Measurements from ENCODE around the gene USP30.

USP30 gene

DNA sequence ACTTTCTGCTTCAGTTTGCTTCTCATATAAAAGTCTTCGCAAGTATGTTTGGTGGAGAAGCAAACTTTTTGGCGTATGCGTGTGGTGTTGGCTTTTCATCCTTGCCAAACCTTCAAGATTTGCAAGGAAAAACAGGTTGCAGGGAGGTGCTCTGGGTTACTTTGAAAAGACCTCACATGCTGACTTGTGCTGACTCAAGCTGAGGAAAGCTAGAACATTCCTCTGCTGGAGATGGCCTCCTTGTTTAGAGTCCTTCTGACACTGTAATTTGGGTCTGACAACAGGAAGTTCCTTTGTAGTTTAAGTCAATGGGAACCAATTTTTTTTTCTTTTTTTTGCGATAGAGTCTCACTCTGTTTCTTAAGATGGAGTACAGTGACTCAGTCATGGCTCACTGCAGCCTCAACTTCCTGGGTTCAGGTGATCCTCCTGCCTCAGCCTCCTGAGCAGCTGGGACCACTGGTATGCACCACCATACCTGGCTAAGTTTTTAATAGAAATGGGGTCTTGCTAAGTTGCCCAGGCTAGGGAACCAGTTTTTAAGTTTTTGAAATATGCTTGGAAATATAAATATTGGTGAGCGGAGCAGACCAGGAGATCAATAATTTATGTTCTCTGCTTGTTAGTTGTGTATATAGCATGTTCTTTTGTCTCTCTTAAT is 61.4 kb downstream of the USP30 start:
- no peak for DNase-seq (ENCODE audit: extremely low read depth, low read depth)
- TF ChIP-seq, protein P1, sequence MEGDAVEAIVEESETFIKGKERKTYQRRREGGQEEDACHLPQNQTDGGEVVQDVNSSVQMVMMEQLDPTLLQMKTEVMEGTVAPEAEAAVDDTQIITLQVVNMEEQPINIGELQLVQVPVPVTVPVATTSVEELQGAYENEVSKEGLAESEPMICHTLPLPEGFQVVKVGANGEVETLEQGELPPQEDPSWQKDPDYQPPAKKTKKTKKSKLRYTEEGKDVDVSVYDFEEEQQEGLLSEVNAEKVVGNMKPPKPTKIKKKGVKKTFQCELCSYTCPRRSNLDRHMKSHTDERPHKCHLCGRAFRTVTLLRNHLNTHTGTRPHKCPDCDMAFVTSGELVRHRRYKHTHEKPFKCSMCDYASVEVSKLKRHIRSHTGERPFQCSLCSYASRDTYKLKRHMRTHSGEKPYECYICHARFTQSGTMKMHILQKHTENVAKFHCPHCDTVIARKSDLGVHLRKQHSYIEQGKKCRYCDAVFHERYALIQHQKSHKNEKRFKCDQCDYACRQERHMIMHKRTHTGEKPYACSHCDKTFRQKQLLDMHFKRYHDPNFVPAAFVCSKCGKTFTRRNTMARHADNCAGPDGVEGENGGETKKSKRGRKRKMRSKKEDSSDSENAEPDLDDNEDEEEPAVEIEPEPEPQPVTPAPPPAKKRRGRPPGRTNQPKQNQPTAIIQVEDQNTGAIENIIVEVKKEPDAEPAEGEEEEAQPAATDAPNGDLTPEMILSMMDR (IDR thresholded peaks at IDR 0.05; ENCODE audit: low read depth, low read length) = no peak

DNA sequence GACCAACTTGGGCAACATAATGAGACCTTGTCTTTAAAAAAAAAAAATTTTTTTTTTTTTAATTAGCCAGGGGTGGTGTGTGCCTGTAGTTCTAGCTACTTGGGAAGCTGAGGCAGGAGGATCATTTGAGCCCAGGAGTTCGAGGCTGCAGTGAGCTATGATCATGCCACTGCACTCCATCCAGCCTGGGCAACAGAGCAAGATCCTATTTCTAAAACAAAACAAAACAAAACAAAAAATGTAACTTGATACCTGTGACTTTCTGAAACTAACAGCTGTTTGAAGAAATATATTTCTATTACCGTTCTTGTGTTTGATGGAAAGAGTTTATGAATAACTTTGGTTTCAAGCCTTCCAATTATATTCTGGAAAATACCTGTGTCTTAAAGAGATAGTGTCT is 62.3 kb downstream of the USP30 start:
- DNase-seq (ENCODE audit: extremely low read depth, low read depth) = no peak
- TF ChIP-seq, protein P1 (IDR thresholded peaks at IDR 0.05; ENCODE audit: low read depth, low read length) = no peak

GRCh38 chr12:109115404-109115757 is 63.0 kb downstream of the USP30 start:
- no peak for DNase-seq (ENCODE audit: extremely low read depth, low read depth)
- TF ChIP-seq, protein P1 (IDR thresholded peaks at IDR 0.05; ENCODE audit: low read depth, low read length) = no peak

DNA sequence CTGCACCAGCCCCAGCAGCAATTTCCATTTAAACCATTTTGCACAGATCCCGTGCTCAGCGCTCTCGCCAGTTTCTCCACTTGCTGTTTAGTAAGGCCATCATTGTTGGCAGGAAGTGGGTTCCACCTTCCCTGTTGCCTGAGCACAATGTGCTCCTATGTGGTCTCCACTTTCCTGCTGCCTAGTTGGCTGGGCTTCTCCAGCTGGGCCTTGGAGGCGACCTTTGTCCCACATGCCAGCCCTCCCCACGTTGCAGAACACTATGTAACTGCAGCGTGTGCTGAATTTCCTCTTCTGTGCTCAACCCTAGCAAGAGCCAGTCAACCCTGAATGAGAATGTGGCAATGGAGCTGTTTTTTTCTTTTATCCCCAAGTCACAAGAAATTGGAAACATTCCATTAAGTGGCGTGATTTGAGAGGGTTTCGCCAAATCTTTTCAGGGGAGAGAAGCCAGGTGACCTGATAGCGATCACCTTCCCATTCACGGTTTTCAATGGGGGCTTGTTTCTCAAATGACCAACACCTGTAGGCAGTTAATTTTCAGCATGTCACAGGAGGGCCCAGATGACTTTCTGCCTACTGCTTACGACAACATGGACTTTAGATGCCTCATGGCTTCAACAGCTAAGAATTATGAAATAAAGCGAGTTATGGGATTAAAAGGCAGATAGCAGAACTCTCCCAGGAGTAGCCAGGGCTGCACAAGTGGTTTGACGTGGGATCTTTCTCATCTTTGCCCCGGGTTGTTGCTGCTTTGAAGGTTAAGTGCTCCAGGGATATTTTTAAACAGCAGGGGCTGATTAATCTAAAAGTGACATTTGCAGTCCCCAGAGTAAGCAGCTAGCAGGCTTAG is 63.6 kb downstream of the USP30 start, which contains the start of gene ACACB:
ACACB (plus strand) TSS at position 830 of the 853 bp plus-strand sequence. CDS start 22,819 bp downstream, outside the sequence.
- no peak for DNase-seq (ENCODE audit: extremely low read depth, low read depth)

DNA sequence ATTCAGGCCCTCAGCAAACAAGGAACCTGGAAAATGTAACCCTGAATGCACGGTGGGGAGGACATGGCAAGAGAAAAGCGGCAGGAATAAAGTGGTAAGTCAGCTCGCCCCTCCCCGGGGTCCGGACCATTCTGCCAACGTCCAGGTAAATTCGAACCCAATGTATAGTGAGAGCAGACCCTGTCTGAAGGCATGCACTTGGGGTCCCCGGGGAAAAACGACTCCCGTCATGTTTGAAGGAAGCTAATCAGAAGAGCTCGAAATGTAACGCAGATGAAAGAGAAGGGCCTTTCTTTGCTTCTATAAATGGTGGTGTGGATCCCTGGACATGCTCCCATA is 64.2 kb downstream of the USP30 start:
- TF ChIP-seq, protein P1 (IDR thresholded peaks at IDR 0.05; ENCODE audit: low read depth, low read length) = no peak
- DNase-seq (ENCODE audit: extremely low read depth, low read depth) = no peak

More for the DNA sequence above, 63.6 kb downstream of the USP30 start, which contains the start of gene ACACB:
- TF ChIP-seq, protein P1 (IDR thresholded peaks at IDR 0.05; ENCODE audit: low read depth, low read length) = no peak

DNA sequence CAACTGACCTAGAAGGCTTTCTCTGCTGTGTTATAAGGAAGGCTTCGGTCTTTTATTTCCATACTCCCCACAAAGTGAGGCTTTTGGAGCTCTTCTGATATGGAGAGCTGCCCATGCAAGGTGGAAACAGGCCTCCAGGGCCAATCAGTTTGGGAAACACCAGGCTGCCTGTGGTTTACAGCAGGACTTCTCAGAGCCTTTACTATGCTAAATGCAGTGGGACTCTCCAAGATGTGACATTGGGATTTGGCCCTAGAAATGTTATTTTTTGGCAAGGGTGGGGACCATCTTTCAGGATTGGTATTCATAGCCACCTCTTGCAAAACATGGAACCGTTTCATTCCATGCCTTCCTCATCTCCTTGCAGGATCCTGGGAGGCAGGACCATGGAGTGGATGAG is 67.7 kb downstream of the USP30 start:
- no peak for DNase-seq (ENCODE audit: extremely low read depth, low read depth)
- TF ChIP-seq, protein P1 (IDR thresholded peaks at IDR 0.05; ENCODE audit: low read depth, low read length) = no peak

DNA sequence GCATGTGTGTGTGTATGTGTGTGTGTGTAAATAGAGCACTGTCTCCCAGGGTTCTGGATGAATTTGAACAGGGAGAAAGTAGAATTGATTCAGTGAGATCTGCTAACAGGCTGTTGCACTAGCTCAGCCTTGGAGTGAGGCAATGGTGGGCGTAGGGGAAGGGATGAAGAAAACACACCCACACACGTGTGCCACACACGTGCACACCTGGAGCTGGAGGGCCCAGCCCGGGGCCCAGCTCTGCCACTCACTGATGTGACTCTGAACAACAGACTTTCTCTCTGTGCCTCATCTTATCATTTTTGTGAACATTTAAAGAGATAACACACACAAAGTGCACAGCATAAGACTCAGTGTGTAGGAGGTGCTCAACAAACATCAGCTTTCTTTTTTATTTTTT is 68.2 kb downstream of the USP30 start:
- DNase-seq (ENCODE audit: extremely low read depth, low read depth) = no peak
- TF ChIP-seq, protein P1 (IDR thresholded peaks at IDR 0.05; ENCODE audit: low read depth, low read length) = no peak
